Gastrocnemius medialis (tissue), 4 donors: ENCODE results near the gene DTYMK.

ENCODE experiments used
- CTCF ChIP-seq, 5 experiments: fragments of 450-650 bp in 3 of 5; fragments of 200-600 bp in 2 of 5; sonication (generic) in 2 of 5; IDR thresholded peaks in 4 of 5; conservative IDR thresholded peaks in 1 of 5; 1 replicate in 4 of 5; 2 replicates in 1 of 5; pipeline ENCODE4 v1.5.1; 2016 to 2019; ENCODE audit warnings: antibody characterized with exemption in 5 of 5, mild to moderate bottlenecking in 3 of 5, moderate library complexity in 3 of 5
- POLR2A ChIP-seq, 2 donors: fragments of 450-650 bp; IDR thresholded peaks; one replicate each; pipeline ENCODE4 v1.6.1; 2017; ENCODE audit warnings: antibody characterized with exemption in 2 of 2, mild to moderate bottlenecking in 2 of 2, moderate library complexity in 2 of 2

GRCh38 chr2:241665731-241666440 is 20.7 kb downstream of the DTYMK start:
- TF ChIP-seq POLR2A (IDR thresholded peaks at IDR 0.05): no peak
- TF ChIP-seq CTCF (IDR thresholded peaks at IDR 0.05 in 4 of 5, conservative IDR thresholded peaks at IDR 0.05 in 1 of 5): no peak
